Left ventricle myocardium inferior (tissue), 1 donor: ENCODE data around the gene ALS2CL. TPM values are rescaled to one million over a fixed set of nuclear protein-coding genes. Genes with fewer than 3 reads are reported as not detected.

ENCODE experiments used
- DNase-seq: peaks from one replicate; pipeline ENCODE4 v3.0.0-alpha.2; 2020
- H3K27ac ChIP-seq: fragments of 200-600 bp; replicated peaks from 2 replicates; pipeline ENCODE4 v1.8.0; 2021
- H3K27me3 ChIP-seq: fragments of 200-600 bp; 2 replicates; pipeline ENCODE4 v1.8.0; 2021; ENCODE audit warnings: low read depth
- H3K36me3 ChIP-seq: fragments of 200-600 bp; 2 replicates; pipeline ENCODE4 v1.8.0; 2021
- H3K4me1 ChIP-seq: fragments of 200-600 bp; 2 replicates; pipeline ENCODE4 v1.8.0; 2021
- H3K4me3 ChIP-seq: fragments of 200-600 bp; 2 replicates; pipeline ENCODE4 v1.8.0; 2021; ENCODE audit warnings: mild to moderate bottlenecking, moderate library complexity
- H3K9me3 ChIP-seq: fragments of 200-600 bp; replicated peaks from 2 replicates; pipeline ENCODE4 v1.8.0; 2021
- intact Hi-C: fragments of 100-400 bp; cut with micrococcal nuclease; formaldehyde crosslinking; loops from one replicate; pipeline ENCODE4 v1.11.0; 2022
- total RNA-seq: library from RNA; stranded (reverse); fragmentation: NEBNext Ultra II Directional; extraction: Animal tissue kit (Norgen Biotek cat#: 25700); gene quantifications from one replicate; pipeline ENCODE4 v1.2.1, GENCODE V29; 2021
- TF ChIP-seq, protein P1 (sequence below): fragments of 200-600 bp; IDR thresholded peaks from 2 replicates; pipeline ENCODE4 v1.8.0; 2021; ENCODE audit warnings: antibody characterized with exemption, mild to moderate bottlenecking, borderline replicate concordance
- donor health status: DM: no; HTN: yes; CAD: no; lungs with severe emphysema.

The ALS2CL gene
- total RNA-seq, 1 donor from 2014 or later: 33.7 TPM

GRCh38 chr3:46662771-46663551, 30.5 kb downstream of the ALS2CL start:
- intact Hi-C loops: no loop called here
- H3K27ac ChIP-seq: peak overlapping the region; percentile 86
- no peaks in the 10 kb centered on the region for H3K27me3 ChIP-seq
- no peak overlapping the region for H3K4me3 ChIP-seq
- DNase-seq: no peak
- no peaks in the 10 kb centered on the region for H3K36me3 ChIP-seq
- TF ChIP-seq, protein P1, sequence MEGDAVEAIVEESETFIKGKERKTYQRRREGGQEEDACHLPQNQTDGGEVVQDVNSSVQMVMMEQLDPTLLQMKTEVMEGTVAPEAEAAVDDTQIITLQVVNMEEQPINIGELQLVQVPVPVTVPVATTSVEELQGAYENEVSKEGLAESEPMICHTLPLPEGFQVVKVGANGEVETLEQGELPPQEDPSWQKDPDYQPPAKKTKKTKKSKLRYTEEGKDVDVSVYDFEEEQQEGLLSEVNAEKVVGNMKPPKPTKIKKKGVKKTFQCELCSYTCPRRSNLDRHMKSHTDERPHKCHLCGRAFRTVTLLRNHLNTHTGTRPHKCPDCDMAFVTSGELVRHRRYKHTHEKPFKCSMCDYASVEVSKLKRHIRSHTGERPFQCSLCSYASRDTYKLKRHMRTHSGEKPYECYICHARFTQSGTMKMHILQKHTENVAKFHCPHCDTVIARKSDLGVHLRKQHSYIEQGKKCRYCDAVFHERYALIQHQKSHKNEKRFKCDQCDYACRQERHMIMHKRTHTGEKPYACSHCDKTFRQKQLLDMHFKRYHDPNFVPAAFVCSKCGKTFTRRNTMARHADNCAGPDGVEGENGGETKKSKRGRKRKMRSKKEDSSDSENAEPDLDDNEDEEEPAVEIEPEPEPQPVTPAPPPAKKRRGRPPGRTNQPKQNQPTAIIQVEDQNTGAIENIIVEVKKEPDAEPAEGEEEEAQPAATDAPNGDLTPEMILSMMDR: no peak
- H3K4me1 ChIP-seq: peaks cover 82% of the 10 kb centered on the region
- H3K9me3 ChIP-seq: no peaks in the 10 kb centered on the region

GRCh38 chr3:46661776-46662766, 31.4 kb downstream of the ALS2CL start:
- no peak for DNase-seq
- intact Hi-C loops: no loop called here
- Histone ChIP-seq H3K4me3 (no peak overlapping the region), H3K36me3 (no peaks in the 10 kb centered on the region), H3K27ac (no peak overlapping the region), H3K27me3 (no peaks in the 10 kb centered on the region), H3K4me1 (peaks cover 73% of the 10 kb centered on the region), H3K9me3 (no peaks in the 10 kb centered on the region)
- TF ChIP-seq, protein P1: no peak

DNA sequence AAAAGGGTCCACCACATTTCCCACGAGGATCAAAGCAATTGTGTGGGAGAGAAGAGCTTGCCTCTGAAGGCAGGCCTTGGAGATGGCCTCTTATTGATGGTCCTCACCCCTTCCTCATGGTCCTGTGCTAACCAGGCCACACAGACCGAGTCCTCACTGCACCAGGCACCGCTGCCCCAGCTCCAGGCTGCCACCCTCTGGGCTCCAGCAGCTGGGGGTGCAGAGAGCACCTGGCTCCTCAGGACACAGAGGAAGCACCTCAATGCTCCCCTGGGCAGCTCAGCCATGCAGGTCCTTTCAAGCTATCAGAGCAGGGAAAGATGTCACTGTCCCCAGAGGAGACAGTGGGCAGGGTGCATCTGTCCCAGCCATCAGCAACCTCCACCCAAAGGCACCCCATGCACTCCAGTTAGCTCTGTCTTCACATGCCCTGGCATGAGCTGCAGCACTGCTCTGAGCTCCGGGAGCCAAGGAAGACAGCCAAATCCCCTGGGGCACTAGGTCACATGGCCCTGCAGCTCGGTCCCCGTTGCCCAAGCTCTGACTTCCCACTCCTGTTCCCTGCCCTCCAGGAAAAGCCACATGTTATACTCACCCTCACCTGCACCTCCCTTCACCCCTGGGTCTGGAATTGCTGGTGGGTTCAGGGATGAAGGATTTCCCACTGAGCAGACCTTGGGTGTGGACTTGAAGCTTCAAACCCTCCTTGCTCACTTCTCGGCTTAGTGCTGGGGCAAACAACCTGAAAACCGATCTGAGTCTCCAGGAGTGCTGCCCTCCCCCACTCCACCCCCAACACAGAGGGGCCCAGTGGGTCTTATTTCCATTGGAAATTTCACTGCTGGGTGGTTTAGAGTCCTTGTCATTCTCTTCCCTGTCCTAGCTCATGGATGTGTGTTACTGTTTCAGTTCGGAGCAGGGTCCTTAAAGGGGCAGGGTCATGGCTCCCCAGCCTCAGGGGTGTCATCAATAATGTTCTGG, 32.6 kb downstream of the ALS2CL start:
- peak overlapping the region; percentile 64 for H3K27ac ChIP-seq
- TF ChIP-seq, protein P1: peak; percentile 24
- H3K4me1 ChIP-seq: peaks cover 61% of the 10 kb centered on the region
- intact Hi-C loops: no loop called here
- no peaks in the 10 kb centered on the region for H3K27me3 ChIP-seq
- peak; percentile 64 for DNase-seq
- H3K9me3 ChIP-seq: no peaks in the 10 kb centered on the region
- no peak overlapping the region for H3K4me3 ChIP-seq
- H3K36me3 ChIP-seq: no peaks in the 10 kb centered on the region

- TF ChIP-seq, protein P1: no peak
- Histone ChIP-seq H3K9me3 (no peaks in the 10 kb centered on the region), H3K27me3 (no peaks in the 10 kb centered on the region), H3K27ac (peak overlapping the region; percentile 64), H3K4me1 (peaks cover 52% of the 10 kb centered on the region), H3K36me3 (no peaks in the 10 kb centered on the region), H3K4me3 (no peak overlapping the region)
- intact Hi-C loops: no loop called here
- DNase-seq: no peak
Observed at GRCh38 chr3:46660003-46660402, 33.5 kb downstream of the ALS2CL start.
